Keratinocyte (primary cell): ENCODE data around the gene VWA7. TPM values are rescaled to one million over a fixed set of nuclear protein-coding genes. Genes with fewer than 3 reads are reported as not detected.

Experiments used
- DNase-seq: peaks from one replicate; pipeline ENCODE4 v3.0.0-alpha.2; 2011; ENCODE audit warnings: low read depth, missing footprints, low spot score
- FAIRE-seq: peaks from 2 replicates; lab custom pipeline; 2011; peaks lifted over from hg19 to GRCh38; lab: Jason Lieb, UNC
- H2AFZ ChIP-seq: 2 replicates; pipeline ENCODE4 v1.6.0; 2012; ENCODE audit warnings: low read length, control low read depth, inconsistent platforms; ENCODE audit not compliant: control insufficient read depth
- H3K27ac ChIP-seq: 2 replicates; pipeline ENCODE4 v1.5.1; 2011; ENCODE audit warnings: low read length; ENCODE audit not compliant: control insufficient read depth, insufficient read depth
- H3K27me3 ChIP-seq: 3 replicates; pipeline ENCODE4 v1.6.0; 2011; ENCODE audit warnings: low read length; ENCODE audit not compliant: control insufficient read depth, insufficient read depth; ENCODE audit errors: extremely low read depth
- H3K36me3 ChIP-seq, 2 experiments: 2 replicates in 1 of 2; 3 replicates in 1 of 2; pipeline ENCODE4 v1.5.1; 2011; ENCODE audit warnings: low read length in 2 of 2, mild to moderate bottlenecking in 1 of 2; ENCODE audit not compliant: control insufficient read depth in 2 of 2, insufficient read depth in 2 of 2; ENCODE audit errors: extremely low read depth in 1 of 2
- H3K4me1 ChIP-seq: 3 replicates; pipeline ENCODE4 v1.5.1; 2011; ENCODE audit warnings: low read length; ENCODE audit not compliant: control insufficient read depth, insufficient read depth; ENCODE audit errors: extremely low read depth
- H3K4me2 ChIP-seq: 3 replicates; pipeline ENCODE4 v1.6.0; 2011; ENCODE audit warnings: low read depth, low read length; ENCODE audit not compliant: control insufficient read depth, insufficient read depth; ENCODE audit errors: extremely low read depth
- H3K4me3 ChIP-seq, 3 experiments: fragments of 200-600 bp in 1 of 3; sonication (generic) in 1 of 3; 2 replicates in 2 of 3; 3 replicates in 1 of 3; pipeline ENCODE4 v1.5.1; 2011 to 2016; ENCODE audit warnings: low read length in 3 of 3, mild to moderate bottlenecking in 3 of 3, control low read depth in 2 of 3, inconsistent platforms in 1 of 3, low read depth in 1 of 3, mixed read lengths in 1 of 3, mixed run types in 1 of 3, moderate library complexity in 1 of 3; ENCODE audit not compliant: control insufficient read depth in 2 of 3, insufficient read depth in 2 of 3; ENCODE audit errors: extremely low read depth in 1 of 3
- H3K79me2 ChIP-seq: 2 replicates; pipeline ENCODE4 v1.6.0; 2012; ENCODE audit warnings: low read length; ENCODE audit not compliant: control insufficient read depth, insufficient read depth
- H3K9ac ChIP-seq: 3 replicates; pipeline ENCODE4 v1.6.0; 2011; ENCODE audit warnings: low read length; ENCODE audit not compliant: control insufficient read depth, insufficient read depth; ENCODE audit errors: extremely low read depth
- H3K9me1 ChIP-seq: 3 replicates; pipeline ENCODE4 v1.6.0; 2011; ENCODE audit warnings: low read length; ENCODE audit not compliant: control insufficient read depth, insufficient read depth; ENCODE audit errors: extremely low read depth
- H3K9me3 ChIP-seq: 2 replicates; pipeline ENCODE4 v1.5.1; 2012; ENCODE audit warnings: low read depth, low read length; ENCODE audit not compliant: control insufficient read depth
- H4K20me1 ChIP-seq: 3 replicates; pipeline ENCODE4 v1.6.0; 2011; ENCODE audit warnings: low read length; ENCODE audit not compliant: control insufficient read depth, insufficient read depth; ENCODE audit errors: extremely low read depth
- CTCF ChIP-seq, 3 experiments: IDR thresholded peaks in 1 of 3; conservative IDR thresholded peaks in 1 of 3; optimal IDR thresholded peaks in 1 of 3; 2 replicates in 2 of 3; 3 replicates in 1 of 3; pipeline versions ENCODE3 to v1.5.1; 2011; ENCODE audit warnings: low read length in 3 of 3, mild to moderate bottlenecking in 3 of 3, moderate library complexity in 2 of 3, control low read depth in 1 of 3, inconsistent platforms in 1 of 3; ENCODE audit not compliant: insufficient read depth in 2 of 3; ENCODE audit errors: extremely low read depth in 1 of 3
- EZH2 ChIP-seq: IDR thresholded peaks from one replicate; pipeline ENCODE4 v1.6.1; 2012; ENCODE audit warnings: inconsistent platforms, mild to moderate bottlenecking, low read length, moderate library complexity
- dilution Hi-C: fragments of 300-500 bp; cut with MboI; formaldehyde crosslinking; loops from one replicate; pipeline ENCODE4 v1.7.0; 2020; ENCODE audit warnings: low sequenced_read_pairs; ENCODE audit not compliant: extremely low pct_ligation_motif_present
- polyA plus RNA-seq, 5 experiments: library from polyadenylated mRNA; depleted of rRNA in 3 of 5; stranded (reverse) in 3 of 5; stranded (forward) in 1 of 5; unstranded in 1 of 5; fragments of >200 nt; gene quantifications; 1 replicate in 1 of 5; 2 replicates in 3 of 5; 3 replicates in 1 of 5; pipeline versions ENCODE4 v1.2.1 to v1.2.3, GENCODE V29; 2011 to 2012; ENCODE audit warnings: missing spikeins in 2 of 5, low read depth in 1 of 5, low replicate concordance in 1 of 5

The VWA7 gene
- polyA plus RNA-seq, 1 donor (not counting 4 experiments of a cell fraction or from before 2014, with no cell fraction given) = 0.47 TPM

GRCh38 chr6:31728767-31729514 is 48.2 kb downstream of the VWA7 start, which contains the start of gene DDAH2:
Gene DDAH2, minus strand, starts transcription at chr6:31729299. Its CDS starts 138 bp downstream, at chr6:31729161.
- Histone ChIP-seq H4K20me1 (peaks cover 12% of the 10 kb centered on the region), H3K9me1 (peaks cover 4% of the 10 kb centered on the region), H3K4me3 (peak within 1 kb of the TSS; percentile 38 to 74 (median 70)), H3K79me2 (peaks cover 9% of the 10 kb centered on the region), H3K9me3 (no peaks in the 10 kb centered on the region), H3K4me1 (peaks cover 18% of the 10 kb centered on the region), H2AFZ (no peak within 1 kb of the TSS), H3K27ac (no peak within 1 kb of the TSS), H3K9ac (peak within 1 kb of the TSS; percentile 50), H3K36me3 (peaks cover 25 to 34% of the 10 kb centered on the region in 2 experiments), H3K4me2 (peak within 1 kb of the TSS; percentile 91), H3K27me3 (no peaks in the 10 kb centered on the region)
- dilution Hi-C loops = no loop called here
- TF ChIP-seq CTCF (optimal IDR thresholded peaks at IDR 0.05 in 1 of 3, IDR thresholded peaks at IDR 0.05 in 1 of 3, conservative IDR thresholded peaks at IDR 0.05 in 1 of 3; ENCODE audit: extremely low read depth in 1 of 3, insufficient read depth in 2 of 3, low read length in 3 of 3) = peak in 2 of 3 experiments; percentile 53 to 61
- no peak for TF ChIP-seq EZH2
- FAIRE-seq (no peak), DNase-seq (no peak)

GRCh38 chr6:31727717-31728671 is 49.1 kb downstream of the VWA7 start:
- H2AFZ ChIP-seq = no peak overlapping the region
- no peak overlapping the region for H3K9ac ChIP-seq
- H3K27me3 ChIP-seq = no peaks in the 10 kb centered on the region
- H3K9me3 ChIP-seq = no peaks in the 10 kb centered on the region
- no peak overlapping the region for H3K27ac ChIP-seq
- H4K20me1 ChIP-seq = peaks cover 8% of the 10 kb centered on the region
- no peak for TF ChIP-seq EZH2
- no peak for TF ChIP-seq CTCF (optimal IDR thresholded peaks at IDR 0.05 in 1 of 3, IDR thresholded peaks at IDR 0.05 in 1 of 3, conservative IDR thresholded peaks at IDR 0.05 in 1 of 3; ENCODE audit: extremely low read depth in 1 of 3, insufficient read depth in 2 of 3, low read length in 3 of 3)
- peaks cover 9% of the 10 kb centered on the region for H3K4me1 ChIP-seq
- FAIRE-seq = no peak
- peaks cover 2% of the 10 kb centered on the region for H3K9me1 ChIP-seq
- H3K36me3 ChIP-seq = peaks cover 16 to 25% of the 10 kb centered on the region in 2 experiments
- no peak for DNase-seq
- H3K4me3 ChIP-seq = no peak overlapping the region
- dilution Hi-C loops = no loop called here
- H3K79me2 ChIP-seq = no peaks in the 10 kb centered on the region
- no peak overlapping the region for H3K4me2 ChIP-seq
